Skeletal muscle satellite cell (primary cell): Measurements from ENCODE around the gene SHC2. TPM values are rescaled to one million over a fixed set of nuclear protein-coding genes. Genes with fewer than 3 reads are reported as not detected.

Experiments
- H3K27me3 ChIP-seq: 2 replicates; pipeline ENCODE4 v1.7.0; 2013; ENCODE audit warnings: low read length; ENCODE audit not compliant: control insufficient read depth, insufficient read depth
- H3K36me3 ChIP-seq: 2 replicates; pipeline ENCODE4 v1.7.0; 2013; ENCODE audit warnings: mild to moderate bottlenecking, control low read depth, low read length; ENCODE audit not compliant: insufficient read depth
- H3K4me1 ChIP-seq: 2 replicates; pipeline ENCODE4 v1.7.0; 2013; ENCODE audit warnings: low read length; ENCODE audit not compliant: control insufficient read depth, insufficient read depth
- H3K4me2 ChIP-seq: 2 replicates; pipeline ENCODE4 v1.7.0; 2013; ENCODE audit warnings: mild to moderate bottlenecking, low read length
- H3K4me3 ChIP-seq: 2 replicates; pipeline ENCODE4 v1.7.0; 2013; ENCODE audit warnings: low read length
- H3K9ac ChIP-seq: 2 replicates; pipeline ENCODE4 v1.7.0; 2013; ENCODE audit warnings: mild to moderate bottlenecking, low read depth, low read length, moderate library complexity
- H3K9me3 ChIP-seq: replicated peaks from 2 replicates; pipeline ENCODE4 v1.7.0; 2013; ENCODE audit warnings: mild to moderate bottlenecking, control low read depth, low read length
- total RNA-seq: library from RNA; depleted of rRNA; stranded (reverse); fragments of >200 nt; gene quantifications from 2 replicates; pipeline ENCODE4 v1.2.3, GENCODE V29; 2012; rRNA removed

The SHC2 gene, protein sequence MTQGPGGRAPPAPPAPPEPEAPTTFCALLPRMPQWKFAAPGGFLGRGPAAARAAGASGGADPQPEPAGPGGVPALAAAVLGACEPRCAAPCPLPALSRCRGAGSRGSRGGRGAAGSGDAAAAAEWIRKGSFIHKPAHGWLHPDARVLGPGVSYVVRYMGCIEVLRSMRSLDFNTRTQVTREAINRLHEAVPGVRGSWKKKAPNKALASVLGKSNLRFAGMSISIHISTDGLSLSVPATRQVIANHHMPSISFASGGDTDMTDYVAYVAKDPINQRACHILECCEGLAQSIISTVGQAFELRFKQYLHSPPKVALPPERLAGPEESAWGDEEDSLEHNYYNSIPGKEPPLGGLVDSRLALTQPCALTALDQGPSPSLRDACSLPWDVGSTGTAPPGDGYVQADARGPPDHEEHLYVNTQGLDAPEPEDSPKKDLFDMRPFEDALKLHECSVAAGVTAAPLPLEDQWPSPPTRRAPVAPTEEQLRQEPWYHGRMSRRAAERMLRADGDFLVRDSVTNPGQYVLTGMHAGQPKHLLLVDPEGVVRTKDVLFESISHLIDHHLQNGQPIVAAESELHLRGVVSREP
- under 0.01 TPM in 1 of 2 replicates, not detected in the other for total RNA-seq

DNA sequence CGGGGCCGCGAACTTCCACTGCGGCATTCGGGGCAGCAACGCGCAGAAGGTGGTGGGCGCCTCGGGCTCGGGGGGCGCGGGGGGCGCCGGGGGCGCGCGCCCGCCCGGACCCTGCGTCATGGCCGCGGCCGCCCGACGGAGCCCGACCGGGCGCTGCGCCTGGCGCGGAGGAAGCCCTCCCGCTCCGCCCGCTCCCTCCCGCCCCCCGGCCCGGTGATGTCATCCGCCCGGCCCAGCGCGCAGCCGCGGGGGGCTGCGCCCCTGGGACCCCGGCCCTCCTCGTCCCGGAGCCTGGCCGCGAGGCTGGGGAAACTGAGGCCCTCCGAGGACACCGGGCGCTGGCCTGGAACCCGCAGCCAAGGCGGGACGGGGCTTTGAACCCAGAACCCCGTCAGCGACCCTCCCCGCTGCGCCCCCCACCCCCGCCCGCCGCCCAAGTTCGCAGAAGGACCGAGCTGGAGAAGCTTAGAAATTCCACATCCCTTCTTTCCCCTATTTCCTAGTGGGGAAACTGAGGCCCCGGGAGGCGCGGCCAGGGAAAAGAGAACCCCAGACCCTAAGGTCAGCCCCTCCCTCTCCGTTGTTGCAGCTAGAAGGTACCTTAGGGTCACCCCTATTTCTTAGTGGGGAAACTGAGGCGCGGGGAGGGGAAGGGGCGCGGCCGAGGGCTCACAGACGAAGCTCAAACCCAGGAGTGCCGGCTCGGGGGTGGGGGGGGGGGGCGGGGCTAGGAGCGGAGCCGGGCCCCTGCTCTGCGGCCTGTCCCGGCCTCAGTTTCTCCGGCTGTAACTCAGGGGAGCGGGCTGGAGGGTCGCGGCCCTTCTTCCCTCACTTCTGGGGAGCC is at the start of gene SHC2:
SHC2 (minus strand) TSS at position 157 of the 844 bp plus-strand sequence; CDS start at position 120, 37 bp downstream.
- H3K4me2 ChIP-seq, result peak within 1 kb of the TSS; percentile 62
- H3K4me1 ChIP-seq, result no peaks in the 10 kb centered on the region
- no peak within 1 kb of the TSS for H3K9ac ChIP-seq
- no peaks in the 10 kb centered on the region for H3K9me3 ChIP-seq
- H3K36me3 ChIP-seq, result no peaks in the 10 kb centered on the region
- H3K27me3 ChIP-seq, result peaks cover 24% of the 10 kb centered on the region
- H3K4me3 ChIP-seq, result peak within 1 kb of the TSS; percentile 54

DNA sequence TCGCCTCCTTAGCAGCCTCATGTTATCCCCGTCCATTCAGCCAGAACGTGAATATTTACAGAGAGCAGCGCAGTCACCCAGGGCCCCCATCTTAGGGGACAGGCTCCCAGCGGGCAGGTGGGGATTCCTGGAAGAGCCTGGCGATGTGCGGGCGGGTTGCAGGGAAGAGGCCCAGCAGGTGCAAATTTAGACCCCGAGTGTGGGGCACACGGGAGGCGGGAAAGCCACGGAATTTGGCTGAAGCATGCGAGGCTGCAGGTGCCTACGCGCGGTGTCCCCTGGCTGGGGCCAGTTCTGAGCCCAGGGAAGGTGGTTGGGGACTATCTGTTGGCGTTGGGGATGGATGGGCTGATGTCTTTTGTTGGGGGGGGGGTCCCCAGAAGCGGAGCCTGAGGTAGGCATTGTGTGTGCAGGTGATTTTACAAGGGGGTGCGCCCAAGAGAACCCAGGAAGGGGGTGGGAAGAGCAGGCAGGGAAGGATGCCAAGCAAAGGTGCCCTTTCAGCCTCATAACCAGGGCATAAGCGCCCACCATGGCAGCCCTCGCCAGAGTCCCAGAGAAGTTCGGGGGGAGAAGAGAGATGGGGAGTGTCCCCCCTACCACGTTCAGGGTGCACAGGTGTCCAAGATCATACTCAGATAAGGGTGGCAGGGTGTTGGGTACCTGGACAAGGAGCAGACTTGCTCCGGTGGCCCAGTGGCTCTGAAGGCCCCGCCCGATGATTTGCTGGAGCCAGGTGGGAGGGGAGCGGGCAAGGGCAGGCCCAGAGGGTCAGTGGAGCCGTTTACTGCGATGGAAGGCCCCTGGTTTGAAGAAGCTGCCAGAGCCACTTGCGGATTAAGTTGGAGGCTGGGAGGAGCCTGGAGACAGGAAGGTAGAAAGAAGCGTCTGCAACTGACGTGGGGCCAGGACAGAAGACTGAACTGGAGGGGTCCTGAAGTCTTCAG is 47.6 kb upstream of the SHC2 start:
- H3K27me3 ChIP-seq, result no peaks in the 10 kb centered on the region
- peaks cover 20% of the 10 kb centered on the region for H3K4me1 ChIP-seq

DNA sequence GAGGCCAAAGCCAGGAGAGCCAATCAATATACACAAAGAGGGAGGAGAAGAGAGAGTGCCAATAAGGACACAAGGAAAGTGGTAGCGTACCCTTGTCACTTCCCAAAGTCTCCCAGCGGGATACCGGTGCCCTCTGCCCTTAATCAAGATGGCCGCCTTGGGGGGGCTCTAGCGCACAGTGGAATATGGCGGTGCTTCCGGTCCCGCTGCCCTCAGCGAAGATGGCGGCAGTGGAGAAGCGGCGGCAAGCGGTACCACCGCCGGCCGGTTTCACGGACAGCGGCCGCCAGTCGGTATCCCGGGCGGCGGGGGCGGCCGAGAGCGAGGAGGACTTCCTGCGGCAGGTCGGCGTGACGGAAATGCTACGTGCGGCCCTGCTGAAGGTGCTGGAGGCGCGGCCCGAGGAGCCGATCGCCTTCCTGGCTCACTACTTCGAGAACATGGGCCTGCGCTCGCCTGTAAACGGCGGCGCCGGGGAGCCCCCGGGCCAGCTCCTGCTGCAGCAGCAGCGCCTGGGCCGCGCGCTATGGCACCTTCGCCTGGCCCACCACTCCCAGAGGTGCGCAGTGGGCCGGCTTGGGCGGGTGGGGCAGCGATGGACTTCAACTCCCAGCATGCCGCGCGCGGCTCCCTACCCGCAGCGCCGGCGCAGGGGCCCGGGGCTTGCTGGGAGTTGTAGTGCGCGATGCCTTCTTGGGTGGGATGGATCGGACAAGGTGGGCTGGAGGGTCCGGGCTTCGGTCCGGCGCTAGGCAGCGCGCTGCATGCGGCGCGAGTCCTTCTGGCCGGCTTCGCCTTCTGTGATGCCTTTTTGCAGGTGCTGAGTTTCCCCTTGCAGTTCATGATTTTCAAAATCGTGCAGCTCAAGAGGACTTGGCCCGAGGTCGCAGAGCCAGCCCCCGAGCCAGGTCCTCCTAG is 46.7 kb upstream of the SHC2 start, which contains the start of gene TPGS1:
TPGS1 (plus strand) TSS at position 212 of the 918 bp plus-strand sequence; CDS start at position 222, 10 bp downstream.
- Histone ChIP-seq H3K4me1 (peaks cover 20% of the 10 kb centered on the region), H3K36me3 (no peaks in the 10 kb centered on the region), H3K9ac (peak within 1 kb of the TSS; percentile 90), H3K27me3 (no peaks in the 10 kb centered on the region), H3K9me3 (no peaks in the 10 kb centered on the region), H3K4me3 (peak within 1 kb of the TSS; percentile 86), H3K4me2 (peak within 1 kb of the TSS; percentile 86)

More for the DNA sequence above, 47.6 kb upstream of the SHC2 start:
- Histone ChIP-seq H3K4me2 (peak overlapping the region; percentile 86), H3K9me3 (no peaks in the 10 kb centered on the region), H3K9ac (peak overlapping the region; percentile 90), H3K36me3 (peaks cover 3% of the 10 kb centered on the region), H3K4me3 (peak overlapping the region; percentile 86)

DNA sequence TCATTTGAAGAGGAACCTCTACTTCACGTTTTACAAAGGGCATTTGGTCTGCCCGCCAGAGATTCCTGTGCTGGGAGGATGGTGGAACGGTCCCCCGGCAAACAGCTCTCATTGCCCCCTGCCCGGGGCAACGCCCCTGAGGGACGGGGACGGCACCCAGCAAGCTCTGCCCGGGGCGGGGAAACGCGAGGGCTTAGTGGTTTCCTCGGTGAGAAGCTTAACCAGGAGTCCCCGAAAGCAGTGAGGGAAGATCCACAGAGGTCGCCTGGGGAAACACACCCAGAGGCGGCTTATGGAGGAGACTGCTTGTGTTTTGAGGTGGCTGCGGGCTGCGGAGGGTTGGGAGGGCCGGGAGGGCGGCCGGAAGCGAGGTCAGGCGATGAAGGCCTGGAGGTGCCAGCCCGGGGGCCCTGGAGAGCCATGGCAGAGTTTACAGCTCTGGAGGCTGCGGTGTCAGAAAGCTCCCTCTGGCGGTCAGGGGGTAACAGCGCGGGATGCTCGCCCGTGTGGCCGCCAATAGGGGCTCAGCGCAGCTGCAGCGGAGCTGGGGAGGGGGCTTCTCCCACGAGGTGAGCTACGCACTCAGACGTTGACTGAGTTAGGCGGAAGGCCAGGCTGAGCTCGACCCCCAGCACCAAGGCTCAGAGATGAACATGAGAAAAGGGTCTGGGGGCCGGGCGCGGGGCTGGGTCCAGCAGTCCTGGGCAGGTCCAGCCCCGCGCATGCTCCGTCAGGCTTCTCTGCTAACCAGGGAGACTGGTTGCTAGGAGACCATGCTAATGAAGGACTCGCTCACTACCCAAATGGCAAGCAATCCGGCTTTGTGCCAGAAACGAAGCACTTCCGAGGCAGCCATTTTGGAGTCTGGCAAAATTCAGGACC is 45.8 kb upstream of the SHC2 start:
- Histone ChIP-seq H3K4me1 (peaks cover 20% of the 10 kb centered on the region), H3K4me2 (peak overlapping the region; percentile 86), H3K27me3 (no peaks in the 10 kb centered on the region), H3K36me3 (no peaks in the 10 kb centered on the region), H3K9ac (peak overlapping the region; percentile 90), H3K4me3 (peak overlapping the region; percentile 86), H3K9me3 (no peaks in the 10 kb centered on the region)

DNA sequence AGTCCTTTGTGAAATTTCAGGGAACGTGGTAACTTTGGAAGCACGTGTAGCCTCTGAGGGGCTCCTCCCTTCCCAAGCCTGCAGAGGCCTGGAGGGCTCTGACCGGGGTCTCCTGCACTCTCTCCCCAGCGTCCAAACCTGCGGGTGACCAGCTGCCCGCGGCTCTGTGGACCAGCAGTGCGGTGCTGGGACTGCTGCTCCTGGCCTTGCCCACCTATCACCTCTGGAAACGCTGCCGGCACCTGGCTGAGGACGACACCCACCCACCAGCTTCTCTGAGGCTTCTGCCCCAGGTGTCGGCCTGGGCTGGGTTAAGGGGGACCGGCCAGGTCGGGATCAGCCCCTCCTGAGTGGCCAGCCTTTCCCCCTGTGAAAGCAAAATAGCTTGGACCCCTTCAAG is 43.8 kb upstream of the SHC2 start:
- Histone ChIP-seq H3K4me1 (peaks cover 13% of the 10 kb centered on the region), H3K4me3 (no peak overlapping the region), H3K9ac (no peak overlapping the region), H3K9me3 (no peaks in the 10 kb centered on the region), H3K36me3 (no peaks in the 10 kb centered on the region), H3K4me2 (no peak overlapping the region), H3K27me3 (no peaks in the 10 kb centered on the region)

DNA sequence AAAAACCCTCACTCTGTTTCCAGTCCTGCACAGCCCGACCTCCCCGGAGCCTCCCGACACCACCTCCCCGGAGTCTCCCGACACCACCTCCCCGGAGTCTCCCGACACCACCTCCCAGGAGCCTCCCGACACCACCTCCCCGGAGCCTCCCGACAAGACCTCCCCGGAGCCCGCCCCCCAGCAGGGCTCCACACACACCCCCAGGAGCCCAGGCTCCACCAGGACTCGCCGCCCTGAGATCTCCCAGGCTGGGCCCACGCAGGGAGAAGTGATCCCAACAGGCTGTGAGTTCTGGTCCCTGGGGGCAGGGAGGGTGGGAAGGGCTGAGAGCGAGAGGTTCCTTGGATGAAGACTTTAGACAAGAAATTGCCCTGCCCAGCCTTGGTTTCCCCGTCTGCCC is 40.8 kb upstream of the SHC2 start:
- Histone ChIP-seq H3K4me3 (no peak overlapping the region), H3K9me3 (no peaks in the 10 kb centered on the region), H3K4me2 (no peak overlapping the region), H3K9ac (no peak overlapping the region), H3K36me3 (no peaks in the 10 kb centered on the region), H3K4me1 (peaks cover 5% of the 10 kb centered on the region), H3K27me3 (peaks cover 16% of the 10 kb centered on the region)

DNA sequence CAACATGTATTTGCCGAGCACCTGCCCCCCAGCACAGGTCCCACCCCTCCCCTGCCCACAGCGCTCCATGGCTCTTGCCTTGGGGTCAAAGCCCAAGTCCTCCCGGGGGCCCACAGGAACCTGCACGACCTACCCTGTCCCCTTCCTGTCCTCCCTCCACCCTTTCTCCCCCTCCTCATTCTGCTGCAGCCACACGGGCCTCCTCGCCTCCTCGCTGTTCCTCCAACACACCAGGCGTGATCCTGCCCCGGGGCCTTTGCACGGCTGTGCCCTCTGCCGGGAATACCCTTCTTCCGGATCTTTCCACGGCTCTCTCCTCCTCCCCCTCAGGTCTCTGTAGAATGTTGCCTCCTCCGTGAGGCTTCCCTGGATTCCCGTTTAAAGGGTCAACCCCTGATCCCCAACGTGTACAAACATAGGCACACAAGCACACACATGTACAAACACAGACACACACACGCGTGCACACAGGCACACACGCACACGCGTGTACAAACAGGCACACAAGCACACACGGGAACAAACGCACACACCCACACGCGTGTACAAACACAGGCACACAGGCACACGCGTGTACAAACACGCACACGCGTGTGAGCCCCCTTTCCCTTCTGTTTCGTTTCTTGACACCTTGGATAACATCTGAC is 38.3 kb upstream of the SHC2 start:
- H3K4me1 ChIP-seq, result no peaks in the 10 kb centered on the region
- H3K4me3 ChIP-seq, result no peak overlapping the region
- H3K27me3 ChIP-seq, result peaks cover 19% of the 10 kb centered on the region
- H3K9me3 ChIP-seq, result no peaks in the 10 kb centered on the region
- no peaks in the 10 kb centered on the region for H3K36me3 ChIP-seq
- no peak overlapping the region for H3K9ac ChIP-seq
- H3K4me2 ChIP-seq, result no peak overlapping the region

DNA sequence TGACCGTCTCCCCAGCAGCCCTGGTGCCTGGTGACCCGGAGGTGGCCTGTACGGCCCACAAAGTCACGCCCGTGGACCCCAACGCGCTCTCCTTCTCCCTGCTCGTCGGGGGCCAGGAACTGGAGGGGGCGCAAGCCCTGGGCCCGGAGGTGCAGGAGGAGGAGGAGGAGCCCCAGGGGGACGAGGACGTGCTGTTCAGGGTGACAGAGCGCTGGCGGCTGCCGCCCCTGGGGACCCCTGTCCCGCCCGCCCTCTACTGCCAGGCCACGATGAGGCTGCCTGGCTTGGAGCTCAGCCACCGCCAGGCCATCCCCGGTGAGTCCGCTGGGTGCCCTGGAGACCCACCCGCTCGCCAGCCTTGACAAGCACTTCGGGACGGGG is 37.7 kb upstream of the SHC2 start:
- Histone ChIP-seq H3K4me3 (no peak overlapping the region), H3K9ac (no peak overlapping the region), H3K36me3 (no peaks in the 10 kb centered on the region), H3K4me2 (no peak overlapping the region), H3K9me3 (no peaks in the 10 kb centered on the region), H3K4me1 (no peaks in the 10 kb centered on the region), H3K27me3 (peaks cover 19% of the 10 kb centered on the region)

DNA sequence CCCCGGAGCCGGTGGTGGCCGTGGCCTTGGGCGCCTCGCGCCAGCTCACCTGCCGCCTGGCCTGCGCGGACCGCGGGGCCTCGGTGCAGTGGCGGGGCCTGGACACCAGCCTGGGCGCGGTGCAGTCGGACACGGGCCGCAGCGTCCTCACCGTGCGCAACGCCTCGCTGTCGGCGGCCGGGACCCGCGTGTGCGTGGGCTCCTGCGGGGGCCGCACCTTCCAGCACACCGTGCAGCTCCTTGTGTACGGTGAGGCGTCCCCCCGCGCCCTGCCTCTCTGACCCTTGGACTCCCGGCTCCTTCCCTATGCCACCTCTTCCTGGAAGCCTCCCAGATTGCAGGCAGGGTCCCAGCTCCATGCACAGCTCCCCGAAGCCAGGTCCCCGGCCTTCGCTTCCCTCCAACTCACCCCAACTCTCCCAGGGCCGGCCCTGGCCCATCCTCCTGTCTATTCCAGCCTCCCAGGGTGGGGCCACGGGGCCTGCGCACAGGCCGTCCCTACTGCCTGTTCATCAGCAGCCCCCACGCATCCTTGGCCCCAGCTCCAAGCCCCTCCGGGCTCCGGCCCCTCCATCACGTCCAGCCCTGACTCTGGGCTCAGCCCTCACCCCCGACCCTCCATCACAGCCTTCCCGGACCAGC is 37.2 kb upstream of the SHC2 start:
- H3K27me3 ChIP-seq, result peaks cover 19% of the 10 kb centered on the region
- no peaks in the 10 kb centered on the region for H3K4me1 ChIP-seq
- no peak overlapping the region for H3K9ac ChIP-seq
- H3K4me3 ChIP-seq, result no peak overlapping the region
- H3K4me2 ChIP-seq, result peak overlapping the region; percentile 15
- H3K36me3 ChIP-seq, result no peaks in the 10 kb centered on the region
- H3K9me3 ChIP-seq, result no peaks in the 10 kb centered on the region
